ENCODE data around the gene GNG14. TPM values are rescaled to one million over a fixed set of nuclear protein-coding genes. Genes with fewer than 3 reads are reported as not detected.
A peak's percentile ranks its signal among the peaks of the same experiment; 100 is the strongest.

GNG14 gene
- total and polyA plus RNA-seq, 2 of the 13 experiments (the other 11 are each of a cell fraction or from before 2014, with no cell fraction given) = not detected

DNA sequence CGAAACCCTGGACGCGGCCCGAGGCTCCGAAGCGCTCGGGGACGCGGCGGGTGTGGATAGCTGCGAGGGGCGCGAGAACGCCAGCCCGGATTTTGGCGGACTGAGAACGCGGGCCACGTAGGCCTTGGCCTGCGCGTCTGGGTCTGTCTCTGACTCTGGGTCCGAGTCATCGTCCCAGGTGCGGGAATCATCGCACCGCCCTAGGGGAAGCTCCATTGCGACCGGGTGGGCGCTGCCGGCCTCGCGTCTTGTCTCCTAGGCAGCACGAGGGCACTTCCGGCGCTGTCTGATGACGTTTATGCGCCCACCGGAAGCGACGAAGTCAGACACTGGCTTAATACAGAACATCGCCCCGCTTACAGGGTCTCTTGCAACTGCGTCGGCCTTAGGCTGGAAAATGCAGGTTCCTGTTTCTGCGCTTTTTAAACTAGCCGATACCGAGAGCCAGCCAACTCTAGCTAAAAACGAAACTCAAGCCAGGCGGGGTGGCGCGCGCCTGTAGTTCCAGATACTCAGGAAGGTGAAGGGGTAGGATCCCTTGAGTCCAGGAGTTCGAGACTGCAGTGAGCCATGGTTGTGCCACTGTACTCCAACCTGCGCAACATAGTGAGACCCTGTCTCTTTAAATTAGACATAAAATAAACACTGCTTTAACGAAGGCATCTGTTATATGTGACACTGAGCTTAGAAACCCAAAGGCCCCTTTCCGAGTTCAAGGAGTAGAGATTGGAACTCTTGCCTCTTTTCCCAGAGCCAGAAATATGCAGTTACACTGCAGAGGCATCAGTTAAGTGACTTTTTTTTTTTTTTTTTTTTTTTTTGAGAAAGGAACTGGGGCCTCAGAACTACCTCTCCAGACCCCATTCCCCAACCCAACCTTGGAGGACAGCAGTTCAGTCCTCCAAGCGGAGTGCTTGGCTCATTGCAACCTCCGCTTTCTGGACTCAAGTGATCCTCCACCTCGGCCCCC is 8.9 kb downstream of the GNG14 start, which contains the start of gene FBXW9 (continued):
- peak; percentile 80; the same call in 1 of the 2 replicates for TF ChIP-seq ZNF607 (CRISPR knock-in tag; IDR thresholded peaks at IDR 0.05; ENCODE audit: borderline replicate concordance)
- no peak for TF ChIP-seq ZNF503 (CRISPR knock-in tag; IDR thresholded peaks at IDR 0.05)
- TF ChIP-seq NR2F2 (IDR thresholded peaks at IDR 0.05; ENCODE audit: borderline replicate concordance, low read depth) = no peak
- TF ChIP-seq MTF2 (CRISPR knock-in tag; IDR thresholded peaks at IDR 0.05; ENCODE audit: borderline replicate concordance) = no peak
- peak; percentile 87 for TF ChIP-seq ZBTB7B (CRISPR knock-in tag; IDR thresholded peaks at IDR 0.05)
- no peak for TF ChIP-seq FOXM1 (CRISPR knock-in tag; IDR thresholded peaks at IDR 0.05)
- TF ChIP-seq SNAPC4 (CRISPR knock-in tag; IDR thresholded peaks at IDR 0.05) = peak; percentile 71; the same call in 1 of the 2 replicates
- TF ChIP-seq, protein P1, sequence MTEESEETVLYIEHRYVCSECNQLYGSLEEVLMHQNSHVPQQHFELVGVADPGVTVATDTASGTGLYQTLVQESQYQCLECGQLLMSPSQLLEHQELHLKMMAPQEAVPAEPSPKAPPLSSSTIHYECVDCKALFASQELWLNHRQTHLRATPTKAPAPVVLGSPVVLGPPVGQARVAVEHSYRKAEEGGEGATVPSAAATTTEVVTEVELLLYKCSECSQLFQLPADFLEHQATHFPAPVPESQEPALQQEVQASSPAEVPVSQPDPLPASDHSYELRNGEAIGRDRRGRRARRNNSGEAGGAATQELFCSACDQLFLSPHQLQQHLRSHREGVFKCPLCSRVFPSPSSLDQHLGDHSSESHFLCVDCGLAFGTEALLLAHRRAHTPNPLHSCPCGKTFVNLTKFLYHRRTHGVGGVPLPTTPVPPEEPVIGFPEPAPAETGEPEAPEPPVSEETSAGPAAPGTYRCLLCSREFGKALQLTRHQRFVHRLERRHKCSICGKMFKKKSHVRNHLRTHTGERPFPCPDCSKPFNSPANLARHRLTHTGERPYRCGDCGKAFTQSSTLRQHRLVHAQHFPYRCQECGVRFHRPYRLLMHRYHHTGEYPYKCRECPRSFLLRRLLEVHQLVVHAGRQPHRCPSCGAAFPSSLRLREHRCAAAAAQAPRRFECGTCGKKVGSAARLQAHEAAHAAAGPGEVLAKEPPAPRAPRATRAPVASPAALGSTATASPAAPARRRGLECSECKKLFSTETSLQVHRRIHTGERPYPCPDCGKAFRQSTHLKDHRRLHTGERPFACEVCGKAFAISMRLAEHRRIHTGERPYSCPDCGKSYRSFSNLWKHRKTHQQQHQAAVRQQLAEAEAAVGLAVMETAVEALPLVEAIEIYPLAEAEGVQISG (CRISPR knock-in tag; IDR thresholded peaks at IDR 0.05) = peak; percentile 95
- TF ChIP-seq ZNF451 (CRISPR knock-in tag; IDR thresholded peaks at IDR 0.05) = no peak
- no peak for TF ChIP-seq ZNF512 (CRISPR knock-in tag; IDR thresholded peaks at IDR 0.05)
- TF ChIP-seq ZNF678 (CRISPR knock-in tag; IDR thresholded peaks at IDR 0.05) = no peak
- TF ChIP-seq ZNF674 (CRISPR knock-in tag; IDR thresholded peaks at IDR 0.05; ENCODE audit: low read depth) = no peak
- no peak for TF ChIP-seq ARHGAP35 (CRISPR knock-in tag; IDR thresholded peaks at IDR 0.05; ENCODE audit: borderline replicate concordance)
- TF ChIP-seq PRMT3 (CRISPR knock-in tag; IDR thresholded peaks at IDR 0.05; ENCODE audit: borderline replicate concordance, low read depth) = no peak
- no peak for TF ChIP-seq ZNF543 (CRISPR knock-in tag; IDR thresholded peaks at IDR 0.05)
- TF ChIP-seq SMAD9 (CRISPR knock-in tag; IDR thresholded peaks at IDR 0.05) = 0 out of 2 replicates have a peak, but pooled peaks have one; percentile 25
- TF ChIP-seq ZNF143 (CRISPR knock-in tag; IDR thresholded peaks at IDR 0.05) = peak; percentile 66; the same call in 1 of the 2 replicates
